HepG2 (cell line): Measurements from ENCODE around the gene C1orf35. TPM values are rescaled to one million over a fixed set of nuclear protein-coding genes. Genes with fewer than 3 reads are reported as not detected.

Experiments used
- CEBPZ ChIP-seq: IDR thresholded peaks from 2 replicates; pipeline ENCODE4 v1.6.1; 2012; ENCODE audit warnings: low read length, improper control_type of control experiment
- FOXO1 ChIP-seq: sonication (generic); formaldehyde crosslinking; IDR thresholded peaks from 2 replicates; pipeline ENCODE4 v1.4.0; 2020; ENCODE audit warnings: missing genetic modification reagents
- GTF3A ChIP-seq: sonication (generic); formaldehyde crosslinking; conservative IDR thresholded peaks from 2 replicates; pipeline ENCODE4 v1.4.0; 2020; ENCODE audit warnings: mild to moderate bottlenecking, missing genetic modification reagents
- HIC2 ChIP-seq: sonication (generic); formaldehyde crosslinking; IDR thresholded peaks from 2 replicates; pipeline ENCODE4 v1.9.0; 2022; ENCODE audit warnings: low read depth, missing genetic modification reagents
- PHF8 ChIP-seq: sonication (generic); formaldehyde crosslinking; IDR thresholded peaks from 2 replicates; pipeline ENCODE4 v1.5.0; 2020; ENCODE audit warnings: missing genetic modification reagents
- STAG1 ChIP-seq: sonication (generic); formaldehyde crosslinking; IDR thresholded peaks from 2 replicates; pipeline ENCODE4 v1.4.0; 2020; ENCODE audit warnings: missing genetic modification reagents
- TEF ChIP-seq: sonication (generic); formaldehyde crosslinking; IDR thresholded peaks from 2 replicates; pipeline ENCODE4 v1.5.0; 2020; ENCODE audit warnings: missing genetic modification reagents
- ZBTB42 ChIP-seq: sonication (generic); formaldehyde crosslinking; IDR thresholded peaks from 2 replicates; pipeline ENCODE4 v1.5.0; 2020; ENCODE audit warnings: mild to moderate bottlenecking, missing genetic modification reagents
- ZBTB7A ChIP-seq: sonication (generic); formaldehyde crosslinking; IDR thresholded peaks from 2 replicates; pipeline ENCODE4 v1.8.0; 2022; ENCODE audit warnings: mild to moderate bottlenecking, missing genetic modification reagents
- ZFP91 ChIP-seq: sonication (generic); formaldehyde crosslinking; IDR thresholded peaks from 2 replicates; pipeline ENCODE4 v1.9.0; 2022; ENCODE audit warnings: missing genetic modification reagents, mild to moderate bottlenecking, borderline replicate concordance
- ZFY ChIP-seq: sonication (generic); formaldehyde crosslinking; IDR thresholded peaks from 2 replicates; pipeline ENCODE4 v1.4.0; 2020; ENCODE audit warnings: missing genetic modification reagents
- ZNF335 ChIP-seq: sonication (generic); formaldehyde crosslinking; IDR thresholded peaks from 2 replicates; pipeline ENCODE4 v1.4.0; 2020; ENCODE audit warnings: missing genetic modification reagents
- ZNF512B ChIP-seq: sonication (generic); formaldehyde crosslinking; IDR thresholded peaks from 2 replicates; pipeline ENCODE4 v1.5.1; 2020; ENCODE audit warnings: missing genetic modification reagents, mild to moderate bottlenecking, borderline replicate concordance
- ZNF547 ChIP-seq: sonication (generic); formaldehyde crosslinking; IDR thresholded peaks from 2 replicates; pipeline ENCODE4 v1.5.1; 2020; ENCODE audit warnings: mild to moderate bottlenecking, missing genetic modification reagents
- ZNF574 ChIP-seq: sonication (generic); formaldehyde crosslinking; IDR thresholded peaks from 2 replicates; pipeline ENCODE4 v1.4.0; 2020; ENCODE audit warnings: missing genetic modification reagents
- ZNF7 ChIP-seq: IDR thresholded peaks from 2 replicates; pipeline ENCODE4 v1.6.1; 2016; ENCODE audit warnings: missing biosample characterization, missing genetic modification reagents
- polyA plus RNA-seq, 8 experiments: library from polyadenylated mRNA; depleted of rRNA in 3 of 8; stranded (reverse) in 7 of 8; unstranded in 1 of 8; fragments of >200 nt; fragmentation: Illumina TruSeq in 4 of 8; extraction: Trizol in 4 of 8; gene quantifications; 2 replicates each; pipeline versions ENCODE4 v1.2.1 to v1.2.3, GENCODE V29; 2011 to 2016; ENCODE audit warnings: low read depth in 4 of 8, missing spikeins in 1 of 8, mixed read lengths in 1 of 8; ENCODE audit not compliant: insufficient read depth in 1 of 8
- total RNA-seq, 5 experiments: library from RNA; depleted of rRNA; stranded (reverse); fragments of >200 nt; fragmentation: Illumina TruSeq; extraction: Trizol; gene quantifications; 2 replicates each; pipeline ENCODE4 v1.2.3, GENCODE V29; 2016; ENCODE audit warnings: low read depth in 1 of 5

Gene C1orf35
- total and polyA plus RNA-seq, 2 of the 13 experiments (the other 11 are each of a cell fraction or from before 2014, with no cell fraction given), result 8.1 to 19.3 TPM

- no peak for TF ChIP-seq CEBPZ
- TF ChIP-seq ZNF574 (CRISPR knock-in tag), result peak; percentile 26
- no peak for TF ChIP-seq HIC2 (CRISPR knock-in tag)
- TF ChIP-seq STAG1 (CRISPR knock-in tag), result no peak
- no peak for TF ChIP-seq ZNF512B (CRISPR knock-in tag)
- TF ChIP-seq ZNF547 (CRISPR knock-in tag), result no peak
- no peak for TF ChIP-seq PHF8
- no peak for TF ChIP-seq ZNF7 (CRISPR knock-in tag)
- TF ChIP-seq ZNF335 (CRISPR knock-in tag), result no peak
- peak; percentile 50; the same call in 1 of the 2 replicates for TF ChIP-seq ZFP91
- no peak for TF ChIP-seq FOXO1 (CRISPR knock-in tag)
- TF ChIP-seq ZBTB7A (CRISPR knock-in tag), result no peak; the same call in 1 of the 2 replicates
- TF ChIP-seq ZBTB42 (CRISPR knock-in tag), result peak; percentile 56; the same call in 1 of the 2 replicates
- TF ChIP-seq TEF, result no peak
- peak; percentile 64 for TF ChIP-seq ZFY (CRISPR knock-in tag)
- no peak for TF ChIP-seq GTF3A (CRISPR knock-in tag)
Measured at GRCh38 chr1:228150461-228151179, 47.5 kb upstream of the C1orf35 start (continued).
